Effector memory CD4-positive, alpha-beta T cell (primary cell): Measurements from ENCODE around the gene HLA-DRB5.
A peak's percentile ranks its signal among the peaks of the same experiment; 100 is the strongest.
"Not testable (repeated sequence)": the region's sequence is repeated elsewhere in the genome, so short reads cannot be mapped to it uniquely, and the experiment has no call there.

Experiments used
- DNase-seq, 3 donors: peaks; one replicate each; pipeline ENCODE4 v3.0.0-alpha.2; 2020
- H3K27ac ChIP-seq: 2 replicates; pipeline ENCODE4 v1.7.0; 2013; ENCODE audit warnings: mild to moderate bottlenecking, low read length, moderate library complexity; ENCODE audit not compliant: insufficient read depth, poor library complexity, severe bottlenecking
- H3K27me3 ChIP-seq: replicated peaks from 2 replicates; pipeline ENCODE4 v1.7.0; 2013; ENCODE audit warnings: mild to moderate bottlenecking, low read length; ENCODE audit not compliant: insufficient read depth, control insufficient read depth, poor library complexity, severe bottlenecking
- H3K36me3 ChIP-seq: 2 replicates; pipeline ENCODE4 v1.7.0; 2013; ENCODE audit warnings: mild to moderate bottlenecking, low read length, moderate library complexity; ENCODE audit not compliant: control insufficient read depth, insufficient read depth
- H3K4me1 ChIP-seq: 2 replicates; pipeline ENCODE4 v1.7.0; 2013; ENCODE audit warnings: low read length, mild to moderate bottlenecking; ENCODE audit not compliant: control insufficient read depth, insufficient read depth, poor library complexity, severe bottlenecking
- H3K4me3 ChIP-seq: 2 replicates; pipeline ENCODE4 v1.7.0; 2013; ENCODE audit warnings: low read length, low read depth, mild to moderate bottlenecking; ENCODE audit not compliant: insufficient read depth, poor library complexity, severe bottlenecking
- H3K9me3 ChIP-seq: 2 replicates; pipeline ENCODE4 v1.7.0; 2013; ENCODE audit warnings: mild to moderate bottlenecking, low read length, moderate library complexity; ENCODE audit not compliant: control insufficient read depth
- total RNA-seq, 3 donors: gene quantifications; one replicate each; lab custom pipeline; 2026; lab: John Stamatoyannopoulos, UW

The HLA-DRB5 gene
- 0.96 to 8.8 (median 5.0) reads per million in 3 donors for total RNA-seq

DNA sequence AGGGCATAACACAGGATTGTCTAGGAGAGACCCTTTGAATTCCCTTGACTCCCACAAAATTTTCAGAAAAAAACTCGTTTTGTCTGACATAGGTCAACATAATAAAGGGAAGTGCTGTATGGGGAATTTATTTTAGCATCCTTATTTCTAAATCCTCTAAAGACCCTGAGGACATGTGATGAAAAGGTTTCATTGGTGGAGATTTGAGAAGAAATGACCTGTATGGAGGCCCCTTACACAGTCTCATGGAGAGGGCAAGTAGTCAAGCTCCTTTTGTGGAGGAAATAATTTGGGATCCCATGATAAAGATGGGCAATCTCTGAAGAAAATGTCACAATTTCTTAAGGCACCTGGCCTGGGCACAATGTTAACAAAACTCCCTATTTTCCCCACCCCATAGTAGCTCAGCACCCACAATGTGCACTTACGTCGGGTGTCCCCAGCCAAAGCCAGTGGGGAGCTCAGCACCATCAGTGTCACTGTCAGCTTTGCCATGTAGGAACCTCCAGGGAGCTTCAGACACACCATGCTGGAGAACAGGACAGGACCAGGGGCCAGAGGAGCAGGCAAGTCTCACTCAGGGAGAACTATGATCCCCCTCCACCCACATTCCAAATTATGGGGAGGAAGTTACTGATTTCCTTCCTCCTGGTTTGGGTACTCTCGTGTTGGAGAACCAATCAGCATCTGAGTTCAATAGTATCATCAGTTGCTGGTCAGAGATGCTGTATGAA is at the start of gene HLA-DRB5:
Gene HLA-DRB5, minus strand, starts transcription at position 591 of the 734 bp plus-strand sequence. Its CDS starts 63 bp downstream, at position 528.
- H3K27ac ChIP-seq = no peak within 1 kb of the TSS
- H3K4me3 ChIP-seq = no peak within 1 kb of the TSS
- DNase-seq = peak in 2 of 3 donors; percentile 0 to 1

GRCh38 chr6:32578962-32579361 is 48.9 kb upstream of the HLA-DRB5 start:
- Histone ChIP-seq H3K4me1 (no peaks in the 10 kb centered on the region), H3K27ac (no peak overlapping the region), H3K36me3 (no peaks in the 10 kb centered on the region), H3K9me3 (no peaks in the 10 kb centered on the region), H3K27me3 (no peaks in the 10 kb centered on the region), H3K4me3 (no peak overlapping the region)
- no peak for DNase-seq

More for the DNA sequence above, at the start of gene HLA-DRB5:
- Histone ChIP-seq H3K9me3 (no peaks in the 10 kb centered on the region), H3K27me3 (no peaks in the 10 kb centered on the region), H3K36me3 (no peaks in the 10 kb centered on the region), H3K4me1 (no peaks in the 10 kb centered on the region)

- not testable (repeated sequence) for H3K4me3 ChIP-seq, DNase-seq, H3K9me3 ChIP-seq, H3K27ac ChIP-seq, H3K27me3 ChIP-seq, H3K36me3 ChIP-seq, H3K4me1 ChIP-seq
Observed at GRCh38 chr6:32577493-32577892, 47.4 kb upstream of the HLA-DRB5 start.

DNA sequence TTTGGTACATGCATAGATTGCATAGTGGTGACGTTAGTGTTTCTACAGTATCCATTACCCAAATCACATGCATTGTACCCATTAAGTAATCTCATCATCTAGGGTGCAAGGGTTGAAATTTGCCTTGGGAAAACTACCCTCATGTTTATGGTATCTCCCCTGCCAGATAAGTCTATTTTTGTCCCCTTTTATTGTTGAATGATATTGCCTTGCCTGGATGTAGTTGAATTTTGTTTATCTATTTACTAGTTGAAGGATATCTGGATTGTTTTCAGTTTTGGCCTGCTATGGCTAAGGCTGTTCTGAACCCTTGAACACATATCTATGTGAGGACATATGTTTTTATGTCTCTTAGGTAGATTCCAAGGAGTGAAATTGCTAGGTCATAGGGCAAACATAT is 46.2 kb upstream of the HLA-DRB5 start:
- H3K4me1 ChIP-seq = no peaks in the 10 kb centered on the region
- DNase-seq = no peak
- no peak overlapping the region for H3K4me3 ChIP-seq
- H3K9me3 ChIP-seq = no peaks in the 10 kb centered on the region
- no peaks in the 10 kb centered on the region for H3K27me3 ChIP-seq
- no peaks in the 10 kb centered on the region for H3K36me3 ChIP-seq
- no peak overlapping the region for H3K27ac ChIP-seq

GRCh38 chr6:32570363-32570905 is 40.3 kb upstream of the HLA-DRB5 start:
- Histone ChIP-seq H3K27me3 (no peaks in the 10 kb centered on the region), H3K4me3 (no peak overlapping the region), H3K4me1 (no peaks in the 10 kb centered on the region), H3K9me3 (no peaks in the 10 kb centered on the region), H3K27ac (no peak overlapping the region), H3K36me3 (no peaks in the 10 kb centered on the region)
- DNase-seq = no peak

- no peaks in the 10 kb centered on the region for H3K9me3 ChIP-seq
- no peak overlapping the region for H3K27ac ChIP-seq
- no peak for DNase-seq
- no peak overlapping the region for H3K4me3 ChIP-seq
- H3K4me1 ChIP-seq = no peaks in the 10 kb centered on the region
- H3K27me3 ChIP-seq = no peaks in the 10 kb centered on the region
- H3K36me3 ChIP-seq = no peaks in the 10 kb centered on the region
Observed at GRCh38 chr6:32568561-32568960, 38.5 kb upstream of the HLA-DRB5 start.

GRCh38 chr6:32566957-32567356 is 36.9 kb upstream of the HLA-DRB5 start:
- Histone ChIP-seq H3K36me3 (no peaks in the 10 kb centered on the region), H3K9me3 (no peaks in the 10 kb centered on the region), H3K4me1 (no peaks in the 10 kb centered on the region), H3K27ac (no peak overlapping the region), H3K4me3 (no peak overlapping the region), H3K27me3 (no peaks in the 10 kb centered on the region)
- DNase-seq = no peak

DNA sequence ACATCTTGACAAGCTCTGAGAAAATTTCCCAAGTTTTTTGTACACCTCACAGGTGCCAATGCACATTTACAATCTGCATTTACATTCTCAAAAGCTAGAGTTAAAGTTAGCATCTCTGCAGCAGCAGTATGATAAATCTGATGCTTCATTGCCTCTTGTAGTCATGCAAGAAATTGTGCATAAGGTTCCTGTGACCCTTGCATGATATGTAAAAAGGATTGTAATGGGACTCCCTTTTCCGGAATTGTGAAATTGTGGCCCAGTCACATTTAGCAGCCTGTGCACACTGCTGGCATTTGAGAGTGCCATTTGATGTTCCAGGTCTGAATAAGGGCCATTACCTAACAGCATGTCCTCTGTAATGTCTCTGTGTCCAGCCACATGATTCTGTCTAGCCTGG is 35.4 kb upstream of the HLA-DRB5 start:
- no peaks in the 10 kb centered on the region for H3K4me1 ChIP-seq
- DNase-seq = no peak
- H3K9me3 ChIP-seq = no peaks in the 10 kb centered on the region
- H3K27me3 ChIP-seq = no peaks in the 10 kb centered on the region
- no peaks in the 10 kb centered on the region for H3K36me3 ChIP-seq
- no peak overlapping the region for H3K4me3 ChIP-seq
- H3K27ac ChIP-seq = no peak overlapping the region

GRCh38 chr6:32562940-32563339 is 32.9 kb upstream of the HLA-DRB5 start:
- Histone ChIP-seq H3K27me3 (no peaks in the 10 kb centered on the region), H3K4me3 (no peak overlapping the region), H3K27ac (no peak overlapping the region), H3K4me1 (no peaks in the 10 kb centered on the region), H3K9me3 (no peaks in the 10 kb centered on the region), H3K36me3 (no peaks in the 10 kb centered on the region)
- DNase-seq = no peak

DNA sequence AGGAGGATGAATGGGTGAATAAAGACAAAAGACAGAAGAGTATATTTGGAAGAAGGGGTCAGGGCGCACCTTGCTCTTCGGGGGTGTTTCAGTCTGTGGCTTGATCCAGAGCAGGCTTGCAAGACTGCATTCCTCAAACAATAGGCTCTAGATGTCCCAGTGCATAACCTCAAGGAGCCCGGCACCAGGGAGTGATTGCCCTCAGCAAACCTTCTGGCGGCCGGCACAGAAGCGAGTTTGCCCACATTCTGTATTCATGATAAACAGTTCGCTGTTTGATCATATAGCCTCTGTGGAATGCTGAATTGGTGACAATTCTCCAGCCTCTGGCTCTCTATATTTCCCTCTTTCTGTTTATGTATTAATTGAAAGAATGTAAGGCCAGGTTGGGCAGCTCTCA is 29.7 kb upstream of the HLA-DRB5 start:
- H3K36me3 ChIP-seq = no peaks in the 10 kb centered on the region
- no peak overlapping the region for H3K27ac ChIP-seq
- H3K4me1 ChIP-seq = no peaks in the 10 kb centered on the region
- H3K9me3 ChIP-seq = no peaks in the 10 kb centered on the region
- H3K27me3 ChIP-seq = no peaks in the 10 kb centered on the region
- H3K4me3 ChIP-seq = no peak overlapping the region
- no peak for DNase-seq
